HUES6 (cell line): ENCODE data around the gene SLC39A7.

Experiments
- H3K27ac ChIP-seq: 2 replicates; pipeline ENCODE4 v1.7.0; 2013; ENCODE audit warnings: low read depth, mild to moderate bottlenecking, low read length, inconsistent platforms
- H3K27me3 ChIP-seq: 2 replicates; pipeline ENCODE4 v1.6.1; 2013; ENCODE audit warnings: low read length; ENCODE audit not compliant: control insufficient read depth, insufficient read depth
- H3K36me3 ChIP-seq: 2 replicates; pipeline ENCODE4 v1.6.1; 2013; ENCODE audit warnings: low read length; ENCODE audit not compliant: control insufficient read depth, insufficient read depth
- H3K4me1 ChIP-seq: 2 replicates; pipeline ENCODE4 v1.6.1; 2013; ENCODE audit warnings: low read length; ENCODE audit not compliant: control insufficient read depth, insufficient read depth
- H3K4me3 ChIP-seq: 2 replicates; pipeline ENCODE4 v1.5.1; 2013; ENCODE audit warnings: low read depth, low read length
- H3K9ac ChIP-seq: one replicate; pipeline ENCODE4 v1.6.1; 2013; ENCODE audit warnings: mild to moderate bottlenecking, low read length
- H3K9me3 ChIP-seq: 2 replicates; pipeline ENCODE4 v1.6.1; 2013; ENCODE audit warnings: low read depth, low read length; ENCODE audit not compliant: control insufficient read depth, insufficient read depth

Gene SLC39A7

DNA sequence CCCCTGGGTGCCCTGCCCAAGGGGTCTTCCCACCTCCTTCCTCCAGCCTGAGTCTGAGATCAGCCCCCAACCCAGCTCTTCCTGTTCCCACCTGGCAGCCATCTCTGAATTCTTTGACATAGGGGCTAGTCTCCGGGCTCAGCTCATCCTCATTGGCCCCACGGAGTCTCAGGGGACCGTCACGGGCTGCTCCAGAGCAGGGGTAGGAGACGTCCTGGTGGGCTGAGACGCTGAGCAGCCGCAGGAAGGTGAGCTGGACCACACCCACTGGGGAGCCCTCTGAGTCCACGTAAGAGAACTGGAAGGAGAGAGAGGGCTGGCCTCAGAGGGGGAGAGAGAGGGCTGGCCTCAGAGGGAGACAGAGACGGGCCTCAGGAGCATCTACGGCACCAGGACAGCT, 36.5 kb upstream of the SLC39A7 start:
- no peak overlapping the region for H3K27ac ChIP-seq
- H3K4me1 ChIP-seq: peaks cover 15% of the 10 kb centered on the region
- H3K36me3 ChIP-seq: no peaks in the 10 kb centered on the region
- H3K27me3 ChIP-seq: peaks cover 35% of the 10 kb centered on the region
- no peaks in the 10 kb centered on the region for H3K9me3 ChIP-seq
- no peak overlapping the region for H3K9ac ChIP-seq
- H3K4me3 ChIP-seq: no peak overlapping the region

- H3K9me3 ChIP-seq: no peaks in the 10 kb centered on the region
- peaks cover 35% of the 10 kb centered on the region for H3K27me3 ChIP-seq
- H3K36me3 ChIP-seq: no peaks in the 10 kb centered on the region
- H3K27ac ChIP-seq: no peak overlapping the region
- no peak overlapping the region for H3K4me3 ChIP-seq
- peaks cover 15% of the 10 kb centered on the region for H3K4me1 ChIP-seq
- no peak overlapping the region for H3K9ac ChIP-seq
These were observed 35.8 kb upstream of the SLC39A7 start for GRCh38 chr6:33164665-33165373.

GRCh38 chr6:33165581-33166258, 34.9 kb upstream of the SLC39A7 start:
- Histone ChIP-seq H3K9ac (no peak overlapping the region), H3K4me3 (no peak overlapping the region), H3K27ac (no peak overlapping the region), H3K27me3 (peaks cover 35% of the 10 kb centered on the region), H3K36me3 (no peaks in the 10 kb centered on the region), H3K4me1 (peaks cover 14% of the 10 kb centered on the region), H3K9me3 (no peaks in the 10 kb centered on the region)

DNA sequence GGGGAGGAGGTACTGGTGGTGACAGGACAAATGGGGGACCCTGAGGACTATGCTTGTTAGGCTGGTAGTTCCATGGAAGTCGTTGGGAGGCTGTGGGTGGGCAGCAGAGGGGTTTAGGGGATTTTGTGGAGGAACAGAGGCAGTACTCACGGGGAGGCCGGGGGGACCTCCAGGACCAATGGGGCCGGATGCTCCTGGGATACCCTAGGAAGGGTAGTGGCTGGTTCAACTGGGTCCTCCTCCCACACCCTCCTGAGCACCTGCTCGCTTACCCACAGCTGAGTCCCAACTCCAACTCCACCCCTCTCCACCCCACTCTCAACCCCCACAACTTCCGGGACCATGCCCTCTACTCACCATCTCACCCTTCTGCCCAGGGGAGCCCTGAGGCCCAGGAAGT, 34.3 kb upstream of the SLC39A7 start:
- no peak overlapping the region for H3K4me3 ChIP-seq

GRCh38 chr6:33166811-33167210, 33.9 kb upstream of the SLC39A7 start:
- Histone ChIP-seq H3K27ac (no peak overlapping the region), H3K4me1 (peaks cover 6% of the 10 kb centered on the region; the same call in 1 of the 2 replicates), H3K9ac (no peak overlapping the region), H3K4me3 (no peak overlapping the region), H3K27me3 (peaks cover 26% of the 10 kb centered on the region), H3K9me3 (no peaks in the 10 kb centered on the region), H3K36me3 (no peaks in the 10 kb centered on the region)

More for the DNA sequence above, 34.3 kb upstream of the SLC39A7 start:
- no peak overlapping the region for H3K9ac ChIP-seq
- no peak overlapping the region for H3K27ac ChIP-seq
- H3K36me3 ChIP-seq: no peaks in the 10 kb centered on the region
- H3K27me3 ChIP-seq: peaks cover 30% of the 10 kb centered on the region
- no peaks in the 10 kb centered on the region for H3K9me3 ChIP-seq
- peaks cover 7% of the 10 kb centered on the region for H3K4me1 ChIP-seq

DNA sequence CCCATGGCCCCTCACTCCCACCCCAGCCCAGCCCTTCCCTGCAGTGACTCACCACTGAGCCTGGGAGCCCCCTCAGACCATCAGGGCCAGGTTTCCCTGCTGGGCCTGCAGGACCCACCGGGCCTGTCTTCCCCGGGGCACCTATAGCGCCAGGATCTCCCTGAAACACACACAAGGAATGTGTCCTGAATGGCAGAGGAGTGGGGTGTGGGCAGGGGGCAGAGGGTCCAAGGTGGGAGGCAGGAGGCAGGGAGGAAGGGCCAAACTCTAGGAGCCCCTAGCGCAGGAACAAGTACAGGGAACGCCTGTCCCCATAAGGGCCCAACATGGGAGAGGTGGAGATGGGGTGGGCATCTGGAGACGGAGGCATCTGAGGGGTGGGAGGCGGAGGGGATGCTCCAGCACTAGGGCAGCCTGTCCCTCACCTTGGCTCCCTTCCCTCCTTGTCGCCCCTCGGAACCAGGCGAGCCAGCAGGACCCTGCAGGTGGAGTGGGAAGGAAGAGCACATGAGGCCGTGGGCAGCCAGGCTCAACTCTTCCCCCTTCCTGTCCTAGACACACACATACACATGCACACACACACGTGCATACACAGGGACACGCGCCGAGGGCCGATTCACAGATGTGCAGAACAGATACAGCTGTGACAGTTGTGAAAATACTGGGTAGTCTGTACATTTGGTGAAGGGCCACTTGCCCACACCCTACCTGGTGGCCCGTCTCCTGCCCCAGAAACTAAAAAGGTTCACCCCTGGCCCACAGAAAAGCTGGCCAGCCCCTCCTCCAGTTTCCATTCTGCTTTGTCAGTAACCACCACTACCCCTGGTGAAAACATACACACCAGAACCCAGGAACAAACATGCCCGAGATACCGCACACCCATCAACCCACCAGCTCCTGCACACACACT, 33.0 kb upstream of the SLC39A7 start:
- Histone ChIP-seq H3K4me1 (no peaks in the 10 kb centered on the region), H3K4me3 (no peak overlapping the region), H3K27ac (no peak overlapping the region), H3K9ac (no peak overlapping the region), H3K27me3 (peaks cover 18% of the 10 kb centered on the region), H3K9me3 (no peaks in the 10 kb centered on the region), H3K36me3 (no peaks in the 10 kb centered on the region)

DNA sequence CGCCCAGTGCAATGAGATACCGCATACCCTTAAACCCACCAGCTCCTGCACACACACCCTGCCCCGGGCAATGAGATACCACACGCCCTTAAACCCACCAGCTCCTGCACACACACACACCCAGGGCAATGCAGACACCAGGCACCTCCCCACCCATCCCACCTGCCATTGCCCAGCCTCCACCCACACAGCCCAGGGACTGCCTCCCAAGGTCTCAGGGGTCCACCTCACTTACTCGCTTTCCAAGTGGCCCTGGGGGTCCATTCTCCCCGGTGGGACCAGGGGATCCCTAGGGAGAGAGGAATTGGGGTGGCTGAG, 32.4 kb upstream of the SLC39A7 start:
- Histone ChIP-seq H3K9me3 (no peaks in the 10 kb centered on the region), H3K9ac (no peak overlapping the region), H3K4me1 (no peaks in the 10 kb centered on the region), H3K36me3 (no peaks in the 10 kb centered on the region), H3K27me3 (peaks cover 16% of the 10 kb centered on the region; the same call in 1 of the 2 replicates), H3K4me3 (no peak overlapping the region), H3K27ac (no peak overlapping the region)

GRCh38 chr6:33168639-33169038, 32.0 kb upstream of the SLC39A7 start:
- H3K36me3 ChIP-seq: no peaks in the 10 kb centered on the region
- H3K9me3 ChIP-seq: no peaks in the 10 kb centered on the region

DNA sequence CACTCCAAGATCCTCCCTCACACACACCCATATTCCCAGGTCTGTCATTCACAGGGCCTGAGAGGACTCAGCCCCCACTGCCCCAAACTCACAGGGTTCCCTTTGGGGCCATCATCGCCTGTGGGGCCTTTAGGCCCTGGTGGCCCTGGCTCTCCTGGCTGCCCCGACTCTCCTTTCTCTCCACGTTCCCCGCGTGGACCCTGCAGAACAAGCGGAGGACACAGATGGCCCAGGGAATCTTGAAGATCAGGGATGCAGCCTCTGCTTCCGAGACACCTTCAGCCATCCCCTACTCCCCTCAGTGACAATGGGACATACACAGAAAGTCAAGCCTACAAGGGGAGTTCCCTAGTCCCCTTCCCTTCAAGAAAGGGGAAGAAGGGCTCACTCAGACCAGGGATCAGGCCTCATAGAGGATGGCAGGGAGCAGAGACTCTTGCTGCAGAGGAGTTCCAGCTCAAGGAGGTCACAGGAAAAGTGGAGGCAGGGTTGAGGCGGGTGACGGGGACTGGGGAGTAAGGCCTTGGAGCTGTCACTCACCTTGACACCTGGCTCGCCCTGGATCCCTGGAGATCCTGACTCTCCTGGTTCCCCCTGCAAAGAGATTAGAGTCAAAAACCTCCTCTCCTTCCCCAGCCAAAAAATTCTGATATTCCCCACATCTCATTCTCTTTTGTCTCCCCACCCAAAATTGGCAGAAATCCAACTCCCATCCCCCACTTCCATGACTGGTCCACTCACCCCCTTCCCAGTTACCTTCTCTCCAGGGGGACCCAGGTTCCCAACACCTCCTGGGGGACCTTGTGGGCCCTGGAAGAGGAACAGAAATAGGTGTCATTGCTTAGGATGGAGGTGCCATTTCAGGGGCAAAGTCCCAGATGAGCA, 31.1 kb upstream of the SLC39A7 start:
- Histone ChIP-seq H3K4me1 (no peaks in the 10 kb centered on the region), H3K4me3 (no peak overlapping the region), H3K27ac (no peak overlapping the region), H3K9me3 (no peaks in the 10 kb centered on the region), H3K9ac (no peak overlapping the region), H3K27me3 (peaks cover 10% of the 10 kb centered on the region; the same call in 1 of the 2 replicates), H3K36me3 (no peaks in the 10 kb centered on the region)

More at GRCh38 chr6:33168639-33169038, 32.0 kb upstream of the SLC39A7 start:
- peaks cover 15% of the 10 kb centered on the region; the same call in 1 of the 2 replicates for H3K27me3 ChIP-seq
- H3K4me1 ChIP-seq: no peaks in the 10 kb centered on the region
- H3K9ac ChIP-seq: no peak overlapping the region
- no peak overlapping the region for H3K4me3 ChIP-seq
- H3K27ac ChIP-seq: no peak overlapping the region

GRCh38 chr6:33170176-33171015, 30.3 kb upstream of the SLC39A7 start:
- Histone ChIP-seq H3K4me1 (no peaks in the 10 kb centered on the region), H3K4me3 (no peak overlapping the region)

More at GRCh38 chr6:33170176-33171015, 30.3 kb upstream of the SLC39A7 start:
- no peak overlapping the region for H3K27ac ChIP-seq
- H3K9ac ChIP-seq: no peak overlapping the region
- H3K36me3 ChIP-seq: no peaks in the 10 kb centered on the region
- no peaks in the 10 kb centered on the region for H3K9me3 ChIP-seq
- peaks cover 11% of the 10 kb centered on the region; the same call in 1 of the 2 replicates for H3K27me3 ChIP-seq
